ENCODE results near the gene PAPSS1.

Gene PAPSS1

GRCh38 chr4:107619066-107619465 lies 101.0 kb downstream of the PAPSS1 start:
- DNase-seq = no peak

- DNase-seq = no peak
Measured at GRCh38 chr4:107618656-107619055, 101.4 kb downstream of the PAPSS1 start.

GRCh38 chr4:107616838-107617389 lies 103.1 kb downstream of the PAPSS1 start:
- DNase-seq = no peak

GRCh38 chr4:107615809-107616208 lies 104.2 kb downstream of the PAPSS1 start:
- DNase-seq = no peak

GRCh38 chr4:107603430-107603829 lies 116.6 kb downstream of the PAPSS1 start:
- no peak for DNase-seq

- no peak for DNase-seq
Measured at GRCh38 chr4:107600983-107601382, 119.1 kb downstream of the PAPSS1 start.

- DNase-seq = no peak
Measured at GRCh38 chr4:107600436-107600835, 119.6 kb downstream of the PAPSS1 start.

GRCh38 chr4:107599841-107600240 lies 120.2 kb downstream of the PAPSS1 start:
- DNase-seq = no peak

- no peak for DNase-seq
Measured at GRCh38 chr4:107593230-107593629, 126.8 kb downstream of the PAPSS1 start.

GRCh38 chr4:107592519-107592918 lies 127.5 kb downstream of the PAPSS1 start:
- DNase-seq = no peak

GRCh38 chr4:107589269-107589668 lies 130.8 kb downstream of the PAPSS1 start:
- no peak for DNase-seq

- no peak for DNase-seq
Measured at GRCh38 chr4:107586371-107586770, 133.7 kb downstream of the PAPSS1 start.

GRCh38 chr4:107579099-107579498 lies 140.9 kb downstream of the PAPSS1 start:
- DNase-seq = peak; percentile 58

GRCh38 chr4:107578321-107578720 lies 141.7 kb downstream of the PAPSS1 start:
- no peak for DNase-seq

GRCh38 chr4:107577743-107578142 lies 142.3 kb downstream of the PAPSS1 start:
- no peak for DNase-seq

- DNase-seq = no peak
Measured at GRCh38 chr4:107575243-107575642, 144.8 kb downstream of the PAPSS1 start.

- no peak for DNase-seq
Measured at GRCh38 chr4:107572281-107572680, 147.8 kb downstream of the PAPSS1 start.

- DNase-seq = no peak
Measured at GRCh38 chr4:107570952-107571351, 149.1 kb downstream of the PAPSS1 start.

- DNase-seq = no peak
Measured at GRCh38 chr4:107564326-107564725, 155.7 kb downstream of the PAPSS1 start.

Data from NCI-H1694 treated with DMSO at 0.1 percent for 48 hours (cell line).